Measurements from ENCODE around the gene TACR1. TPM values are rescaled to one million over a fixed set of nuclear protein-coding genes. Genes with fewer than 3 reads are reported as not detected.

Gene TACR1
- total and polyA plus RNA-seq, 2 experiments from 2014 or later: 3.5 to 7.3 TPM

GRCh38 chr2:74999468-74999867, 199.9 kb downstream of the TACR1 start:
- Mint-ChIP-seq H3K27me3 (ENCODE audit: insufficient read depth, low read depth, poor library complexity) (no peaks in the 10 kb centered on the region), H3K4me3 (no peak overlapping the region), H3K4me1 (peaks cover 10% of the 10 kb centered on the region), H3K27ac (no peak overlapping the region), H3K36me3 (ENCODE audit: low read depth) (peaks cover 20% of the 10 kb centered on the region; the same call in 2 of the 3 replicates), H3K9me3 (peaks cover 18% of the 10 kb centered on the region; the same call in 2 of the 3 replicates)
- H2AFZ ChIP-seq: no peak overlapping the region
- H3K4me3 ChIP-seq: no peak overlapping the region
- no peaks in the 10 kb centered on the region for H3F3A ChIP-seq (replicated peaks; ENCODE audit: low read depth)
- no peak for DNase-seq (ENCODE audit: low spot score)
- no peak for ATAC-seq
- H3K79me2 ChIP-seq (replicated peaks; ENCODE audit: insufficient read depth): no peaks in the 10 kb centered on the region
- TF ChIP-seq JUNB (IDR thresholded peaks at IDR 0.05; ENCODE audit: unreplicated experiment) (no peak), REST (IDR thresholded peaks at IDR 0.05; ENCODE audit: unreplicated experiment) (no peak), EZH2phosphoT487 (IDR thresholded peaks at IDR 0.05; ENCODE audit: unreplicated experiment) (no peak), CREB1 (CRISPR knock-in tag; IDR thresholded peaks at IDR 0.05; ENCODE audit: low read depth) (no peak), EZH2 (IDR thresholded peaks at IDR 0.05; ENCODE audit: low read depth, unreplicated experiment) (no peak), ZNF462 (CRISPR knock-in tag; IDR thresholded peaks at IDR 0.05) (no peak), ZNF331 (CRISPR knock-in tag; IDR thresholded peaks at IDR 0.05; ENCODE audit: low read depth) (no peak), NANOG (IDR thresholded peaks at IDR 0.05; ENCODE audit: borderline replicate concordance) (no peak), CTCF (conservative IDR thresholded peaks at IDR 0.05; ENCODE audit: low read depth in 2 of 2) (no peak), POLR2AphosphoS5 (IDR thresholded peaks at IDR 0.05; ENCODE audit: low read depth) (no peak), STAT1 (IDR thresholded peaks at IDR 0.05; ENCODE audit: unreplicated experiment) (no peak), ZNF114 (CRISPR knock-in tag; IDR thresholded peaks at IDR 0.05) (no peak), ETS1 (IDR thresholded peaks at IDR 0.05) (no peak)
- H3K36me3 ChIP-seq (ENCODE audit: insufficient read depth): no peaks in the 10 kb centered on the region
- H3K27me3 ChIP-seq (ENCODE audit: insufficient read depth): no peaks in the 10 kb centered on the region
- H4K20me1 ChIP-seq (replicated peaks; ENCODE audit: insufficient read depth): no peaks in the 10 kb centered on the region
- no peak overlapping the region for H3K27ac ChIP-seq (ENCODE audit: low read depth)
- peaks cover 8% of the 10 kb centered on the region; the same call in 1 of the 2 replicates for H3K9me2 ChIP-seq (ENCODE audit: insufficient read depth)
- peaks cover 3% of the 10 kb centered on the region; the same call in 1 of the 2 replicates for H3K4me1 ChIP-seq (ENCODE audit: insufficient read depth)
- no peak overlapping the region for H3K4me2 ChIP-seq

Measured in GM23338 (cell line).